HG03175 (cell line): Measurements from ENCODE around the gene FLT3.
A peak's percentile ranks its signal among the peaks of the same experiment; 100 is the strongest.
"Not testable (repeated sequence)": the region's sequence is repeated elsewhere in the genome, so short reads cannot be mapped to it uniquely, and the experiment has no call there.

Experiments
- ATAC-seq: cut with Tn5 transposase; IDR thresholded peaks from one replicate; pipeline ENCODE4 v1.9.1; 2021; ENCODE audit warnings: mild to moderate bottlenecking, moderate library complexity; ENCODE audit not compliant: unreplicated experiment

FLT3 gene

GRCh38 chr13:28101886-28102285, 1.5 kb upstream of the FLT3 start:
- ATAC-seq, result not testable (repeated sequence)

GRCh38 chr13:28099396-28100149, 803 bp downstream of the FLT3 start:
- no peak for ATAC-seq

GRCh38 chr13:28097503-28097902, 2.9 kb downstream of the FLT3 start:
- ATAC-seq, result no peak

GRCh38 chr13:28094306-28094705, 6.1 kb downstream of the FLT3 start:
- no peak for ATAC-seq

GRCh38 chr13:28093881-28094280, 6.5 kb downstream of the FLT3 start:
- no peak for ATAC-seq

GRCh38 chr13:28092431-28092830, 7.9 kb downstream of the FLT3 start:
- no peak for ATAC-seq

GRCh38 chr13:28089065-28089464, 11.3 kb downstream of the FLT3 start:
- ATAC-seq, result no peak

- ATAC-seq, result not testable (repeated sequence)
Measured at GRCh38 chr13:28077820-28078219, 22.6 kb downstream of the FLT3 start.

- ATAC-seq, result no peak
Measured at GRCh38 chr13:28077231-28077630, 23.1 kb downstream of the FLT3 start.

- no peak for ATAC-seq
Measured at GRCh38 chr13:28071424-28071823, 29.0 kb downstream of the FLT3 start.

GRCh38 chr13:28067491-28067890, 32.9 kb downstream of the FLT3 start:
- ATAC-seq, result no peak

- no peak for ATAC-seq
Measured at GRCh38 chr13:28058866-28059613, 41.3 kb downstream of the FLT3 start.

GRCh38 chr13:28056970-28057712, 43.2 kb downstream of the FLT3 start:
- peak; percentile 73 for ATAC-seq

- no peak for ATAC-seq
Measured at GRCh38 chr13:28056426-28056825, 44.0 kb downstream of the FLT3 start.

GRCh38 chr13:28055357-28055756, 45.0 kb downstream of the FLT3 start:
- no peak for ATAC-seq

- no peak for ATAC-seq
Measured at GRCh38 chr13:28052945-28053344, 47.4 kb downstream of the FLT3 start.

GRCh38 chr13:28049880-28050875, 50.2 kb downstream of the FLT3 start:
- peak; percentile 52 for ATAC-seq

GRCh38 chr13:28049215-28049614, 51.2 kb downstream of the FLT3 start:
- no peak for ATAC-seq

GRCh38 chr13:28048768-28049167, 51.6 kb downstream of the FLT3 start:
- no peak for ATAC-seq

- ATAC-seq, result peak; percentile 86
Measured at GRCh38 chr13:28047757-28048388, 52.5 kb downstream of the FLT3 start.
